GM12878 (cell line): ENCODE data around the gene OGFR. TPM values are rescaled to one million over a fixed set of nuclear protein-coding genes. Genes with fewer than 3 reads are reported as not detected.

Source experiments
- ATAC-seq: fragments of 200-7000 bp; cut with Tn5 transposase; 3 replicates; pipeline ENCODE4 v1.9.1; 2020; ENCODE audit warnings: mild to moderate bottlenecking, moderate library complexity
- BruUV-seq: library from RNA; stranded (reverse); fragments of 400-500 nt; replicated peaks from 2 replicates; lab custom pipeline; 2021; lab: Mats Ljungman, UMichigan
- CTCF ChIA-PET: fragments of 300-600 bp; sonication (Branson Sonifier 250); formaldehyde crosslinking; extraction: SDS; loops from one replicate; lab custom pipeline; 2021; ENCODE audit warnings: inconsistent platforms; lab: Yijun Ruan, JAX
- POLR2A ChIA-PET: fragments of 350-600 bp; formaldehyde crosslinking; extraction: SDS; loops from one replicate; lab custom pipeline; 2021; ENCODE audit warnings: inconsistent platforms; lab: Charles Lee
- RAD21 ChIA-PET: fragments of 300-600 bp; sonication (Branson Sonifier 250); formaldehyde crosslinking; loops from one replicate; lab custom pipeline; 2023; ENCODE audit warnings: antibody characterized with exemption; ENCODE audit not compliant: unreplicated experiment; lab: Charles Lee
- SMC1A ChIA-PET: fragments of 300-600 bp; sonication (Branson Sonifier 250); formaldehyde crosslinking; loops from one replicate; lab custom pipeline; 2023; ENCODE audit not compliant: unreplicated experiment, uncharacterized antibody; lab: Charles Lee
- DNase-seq: peaks from one replicate; pipeline ENCODE4 v3.0.0-alpha.2; 2011; ENCODE audit warnings: low read depth, low spot score
- FAIRE-seq: peaks from 3 replicates; lab custom pipeline; 2011; peaks lifted over from hg19 to GRCh38; lab: Jason Lieb, UNC
- H2AFZ ChIP-seq: 2 replicates; pipeline ENCODE4 v1.6.0; 2011; ENCODE audit warnings: low read depth, low read length, control low read depth; ENCODE audit not compliant: control insufficient read depth
- H3K27ac ChIP-seq: 2 replicates; pipeline ENCODE4 v1.5.1; 2011; ENCODE audit warnings: control low read depth; ENCODE audit not compliant: control insufficient read depth, insufficient read depth
- H3K27me3 ChIP-seq, 2 experiments: replicated peaks in 1 of 2; 2 replicates each; pipeline versions ENCODE4 v1.6.0 to v1.6.1; 2011; ENCODE audit warnings: low read length in 1 of 2; ENCODE audit not compliant: control insufficient read depth in 2 of 2, insufficient read depth in 2 of 2
- H3K36me3 ChIP-seq, 2 experiments: 2 replicates each; pipeline ENCODE4 v1.5.1; 2011; ENCODE audit warnings: low read length in 1 of 2; ENCODE audit not compliant: control insufficient read depth in 2 of 2, insufficient read depth in 2 of 2
- H3K4me1 ChIP-seq: 2 replicates; pipeline ENCODE4 v1.6.1; 2011; ENCODE audit warnings: mild to moderate bottlenecking, low read length, moderate library complexity, mixed read lengths; ENCODE audit not compliant: control insufficient read depth, insufficient read depth
- H3K4me2 ChIP-seq: 2 replicates; pipeline ENCODE4 v1.6.0; 2011; ENCODE audit warnings: control low read depth; ENCODE audit not compliant: control insufficient read depth, insufficient read depth
- H3K4me3 ChIP-seq: fragments of 200-600 bp; sonication (generic); 2 replicates; pipeline ENCODE4 v1.5.1; 2016
- H3K79me2 ChIP-seq: 2 replicates; pipeline ENCODE4 v1.6.0; 2011; ENCODE audit warnings: low read length; ENCODE audit not compliant: control insufficient read depth, insufficient read depth
- H3K9ac ChIP-seq: 2 replicates; pipeline ENCODE4 v1.8.0; 2011; ENCODE audit warnings: low read length, control low read depth, mixed read lengths; ENCODE audit not compliant: control insufficient read depth, insufficient read depth
- H3K9me3 ChIP-seq: replicated peaks from 3 replicates; pipeline ENCODE4 v1.5.1; 2011; ENCODE audit warnings: mild to moderate bottlenecking, low read length; ENCODE audit not compliant: control insufficient read depth, insufficient read depth
- H4K20me1 ChIP-seq: 2 replicates; pipeline ENCODE4 v1.6.0; 2011; ENCODE audit not compliant: control insufficient read depth, insufficient read depth
- ATF7 ChIP-seq: fragments of 450-650 bp; IDR thresholded peaks from 2 replicates; pipeline ENCODE4 v1.6.1; 2016; ENCODE audit warnings: low read depth, mild to moderate bottlenecking
- CBFB ChIP-seq: IDR thresholded peaks from 2 replicates; pipeline ENCODE4 v1.6.1; 2016; ENCODE audit warnings: antibody characterized with exemption, low read depth
- CTCF ChIP-seq, 3 experiments: IDR thresholded peaks in 2 of 3; conservative IDR thresholded peaks in 1 of 3; 2 replicates each; pipeline ENCODE4 v1.5.1; 2011; ENCODE audit warnings: low read depth in 3 of 3, low read length in 3 of 3, mild to moderate bottlenecking in 3 of 3, control low read depth in 2 of 3, moderate library complexity in 2 of 3, inconsistent platforms in 1 of 3, mixed read lengths in 1 of 3; ENCODE audit not compliant: control insufficient read depth in 2 of 3, insufficient read depth in 1 of 3; ENCODE audit errors: extremely low read depth in 1 of 3
- HCFC1 ChIP-seq: fragments of 150-350 bp; IDR thresholded peaks from 2 replicates; pipeline ENCODE4 v1.6.1; 2014; ENCODE audit warnings: low read length
- NBN ChIP-seq: fragments of 450-650 bp; IDR thresholded peaks from 2 replicates; pipeline ENCODE4 v1.6.1; 2016
- NR2F1 ChIP-seq: fragments of 450-650 bp; conservative IDR thresholded peaks from 2 replicates; pipeline ENCODE4 v1.6.1; 2017; ENCODE audit warnings: mild to moderate bottlenecking
- NRF1 ChIP-seq: conservative IDR thresholded peaks from 2 replicates; pipeline ENCODE4 v1.6.1; 2011; ENCODE audit warnings: mild to moderate bottlenecking, low read depth, low read length, improper control_type of control experiment
- PAX8 ChIP-seq: fragments of 450-650 bp; IDR thresholded peaks from 2 replicates; pipeline ENCODE4 v1.6.1; 2017; ENCODE audit warnings: mild to moderate bottlenecking, moderate library complexity
- POLR2A ChIP-seq: IDR thresholded peaks from 2 replicates; pipeline ENCODE4 v1.6.1; 2011; ENCODE audit warnings: low read depth, mild to moderate bottlenecking, low read length
- SRF ChIP-seq, 2 experiments: IDR thresholded peaks; 2 replicates each; pipeline ENCODE4 v1.6.1; 2011; ENCODE audit warnings: low read depth in 2 of 2, low read length in 2 of 2, mild to moderate bottlenecking in 1 of 2, moderate library complexity in 1 of 2
- STAT1 ChIP-seq: fragments of 450-650 bp; conservative IDR thresholded peaks from 2 replicates; pipeline ENCODE4 v1.6.1; 2014; ENCODE audit warnings: antibody characterized with exemption, mild to moderate bottlenecking
- SUZ12 ChIP-seq: fragments of 200-600 bp; sonication (generic); IDR thresholded peaks from one replicate; pipeline ENCODE4 v1.6.1; 2018; ENCODE audit warnings: antibody characterized with exemption, mild to moderate bottlenecking; ENCODE audit not compliant: unreplicated experiment
- TAF1 ChIP-seq: IDR thresholded peaks from 2 replicates; pipeline ENCODE4 v1.6.1; 2011; ENCODE audit warnings: mild to moderate bottlenecking, low read depth, low read length, borderline replicate concordance
- TCF7 ChIP-seq: IDR thresholded peaks from 2 replicates; pipeline ENCODE4 v1.6.1; 2014; ENCODE audit warnings: antibody characterized with exemption, borderline replicate concordance
- WRNIP1 ChIP-seq: IDR thresholded peaks from 2 replicates; pipeline ENCODE4 v1.6.1; 2011; ENCODE audit warnings: low read depth, low read length, improper control_type of control experiment, borderline replicate concordance
- ZBTB4 ChIP-seq: fragments of 450-650 bp; formaldehyde crosslinking; IDR thresholded peaks from 2 replicates; pipeline ENCODE4 v1.4.0; 2022; ENCODE audit warnings: mild to moderate bottlenecking, moderate library complexity
- ZNF274 ChIP-seq: IDR thresholded peaks from one replicate; pipeline ENCODE4 v1.8.0; 2011; ENCODE audit not compliant: insufficient read length, insufficient read depth
- ZNF622 ChIP-seq: fragments of 450-650 bp; IDR thresholded peaks from 2 replicates; pipeline ENCODE4 v1.6.1; 2017; ENCODE audit warnings: mild to moderate bottlenecking, inconsistent platforms
- WGBS: methylation state at CpG from one replicate; pipeline ENCODE4 v1.1.6; 2016; ENCODE audit warnings: low lambda C conversion rate; ENCODE audit not compliant: insufficient replicate concordance, insufficient coverage; ENCODE audit errors: missing lambda C conversion rate; 5-methylcytosine and 5-hydroxymethylcytosine counted together
- in situ Hi-C: fragments of 300-500 bp; cut with MboI; formaldehyde crosslinking; loops from 9 replicates; pipeline ENCODE4 v1.14.3; 2018; ENCODE audit warnings: mixed read lengths
- intact Hi-C: fragments of 100-400 bp; cut with micrococcal nuclease; formaldehyde crosslinking; loops from one replicate; pipeline ENCODE4 v1.14.2; 2022; ENCODE audit not compliant: unreplicated experiment
- polyA plus RNA-seq, 11 experiments: library from polyadenylated mRNA; depleted of rRNA in 4 of 11; unstranded in 6 of 11; stranded (reverse) in 5 of 11; fragments of >200 nt; fragmentation: Nextera tagmentation in 4 of 11; fragmentation: Illumina TruSeq in 1 of 11; extraction: Ambion mirVana in 4 of 11; extraction: Trizol in 1 of 11; gene quantifications; 1 replicate in 1 of 11; 2 replicates in 10 of 11; pipeline versions ENCODE4 v1.2.1 to v1.2.3, GENCODE V29; 2011 to 2016; ENCODE audit warnings: inconsistent platforms in 2 of 11, missing spikeins in 2 of 11, low read depth in 1 of 11
- total RNA-seq, 4 experiments: library from RNA; depleted of rRNA in 3 of 4; stranded (reverse); fragments of >200 nt in 3 of 4; fragmentation: Illumina TruSeq in 1 of 4; extraction: Trizol in 1 of 4; gene quantifications; 2 replicates each; pipeline versions ENCODE4 v1.2.1 to v1.2.3, GENCODE V29; 2013 to 2021

Gene OGFR
- total and polyA plus RNA-seq, 10 of the 15 experiments (the other 5 are each of a cell fraction or from before 2014, with no cell fraction given), result 0.72 to 62.1 (median 27.3) TPM

- TF ChIP-seq HCFC1, result no peak
These were observed 26.7 kb downstream of the OGFR start (continued) for GRCh38 chr20:62831361-62831788.

GRCh38 chr20:62831854-62832211 is 27.2 kb downstream of the OGFR start:
- peak overlapping the region; percentile 66; the same call in 1 of the 2 replicates for H3K4me2 ChIP-seq
- no peak overlapping the region for H2AFZ ChIP-seq
- in situ Hi-C loops (no loop called here), intact Hi-C loops (no loop called here)
- no peaks in the 10 kb centered on the region for H3K9me3 ChIP-seq
- ChIA-PET POLR2A (no interaction called here), SMC1A (no interaction called here), RAD21 (interaction anchor here (0.9 kb wide), 1 partner anchor 9 kb away, joined by 3 read pairs; no protein-coding TSS in a partner anchor), CTCF (interaction anchor here (1.1 to 2.1 kb wide), 2 partner anchors 9 to 530 kb away, joined by 3 to 9 read pairs; no protein-coding TSS in a partner anchor)
- no peak overlapping the region for H3K4me3 ChIP-seq
- ATAC-seq (no peak), DNase-seq (no peak), FAIRE-seq (no peak)
- H3K9ac ChIP-seq, result no peak overlapping the region
- H3K27ac ChIP-seq, result no peak overlapping the region
- 72% methylated on average over 10 of the region's 10 CpGs for WGBS
- peaks cover 0 to 3% of the 10 kb centered on the region in 2 experiments; a peak in 2 of 4 replicates for H3K27me3 ChIP-seq
- H3K36me3 ChIP-seq, result no peaks in the 10 kb centered on the region
- no TSS peak for BruUV-seq
- H3K4me1 ChIP-seq, result peaks cover 14% of the 10 kb centered on the region
- H3K79me2 ChIP-seq, result no peaks in the 10 kb centered on the region
- no peaks in the 10 kb centered on the region for H4K20me1 ChIP-seq
- no peak for TF ChIP-seq STAT1
- no peak for TF ChIP-seq NRF1
- TF ChIP-seq ZNF274, result no peak
- no peak for TF ChIP-seq ZBTB4 (CRISPR knock-in tag)
- no peak for TF ChIP-seq WRNIP1
- TF ChIP-seq CBFB, result no peak
- no peak for TF ChIP-seq SUZ12
- TF ChIP-seq PAX8, result no peak
- no peak for TF ChIP-seq TCF7
- TF ChIP-seq SRF (IDR thresholded peaks at IDR 0.05; ENCODE audit: low read depth in 2 of 2, low read length in 2 of 2), result no peak
- TF ChIP-seq TAF1, result no peak
- no peak for TF ChIP-seq NBN
- no peak for TF ChIP-seq ZNF622
- TF ChIP-seq POLR2A, result no peak
- no peak for TF ChIP-seq CTCF (IDR thresholded peaks at IDR 0.05 in 2 of 3, conservative IDR thresholded peaks at IDR 0.05 in 1 of 3; ENCODE audit: control insufficient read depth in 2 of 3, extremely low read depth in 1 of 3, insufficient read depth in 1 of 3, low read depth in 3 of 3, low read length in 3 of 3)
- TF ChIP-seq ATF7, result no peak
- no peak for TF ChIP-seq NR2F1
